Posterior cingulate gyrus (tissue), 11 donors: ENCODE data around the gene PLEKHH1.

Experiments
- DNase-seq, 10 donors: peaks; one replicate each; pipeline versions ENCODE4 v3.0.0 to v3.0.0-alpha.2; 2020 to 2021; ENCODE audit warnings: mixed read lengths in 3 of 10
- intact Hi-C: fragments of 100-400 bp; cut with DNase I; formaldehyde crosslinking; loops from one replicate; pipeline ENCODE4 v1.15.1; 2023

PLEKHH1 gene

GRCh38 chr14:67555518-67556090 lies 22.5 kb downstream of the PLEKHH1 start:
- DNase-seq: peak in 1 of 10 donors; percentile 34
- intact Hi-C loops: no loop called here

- peak in 1 of 10 donors; percentile 4 for DNase-seq
- intact Hi-C loops: no loop called here
Measured at GRCh38 chr14:67556671-67557070, 23.6 kb downstream of the PLEKHH1 start.

GRCh38 chr14:67557118-67557517 lies 24.0 kb downstream of the PLEKHH1 start:
- intact Hi-C loops: no loop called here
- DNase-seq: peak in 1 of 10 donors; percentile 45

GRCh38 chr14:67557656-67558055 lies 24.6 kb downstream of the PLEKHH1 start:
- intact Hi-C loops: no loop called here
- DNase-seq: peak in 1 of 10 donors; percentile 50

- intact Hi-C loops: no loop called here
Measured at GRCh38 chr14:67559639-67560038, 26.5 kb downstream of the PLEKHH1 start.

GRCh38 chr14:67562025-67562775 lies 29.1 kb downstream of the PLEKHH1 start:
- intact Hi-C loops: no loop called here
- peak in 1 of 10 donors; percentile 67 for DNase-seq

More at GRCh38 chr14:67559639-67560038, 26.5 kb downstream of the PLEKHH1 start:
- peak in 1 of 10 donors; percentile 21 for DNase-seq

- intact Hi-C loops: no loop called here
- DNase-seq: peak in 1 of 10 donors; percentile 65
Measured at GRCh38 chr14:67562776-67563150, 29.7 kb downstream of the PLEKHH1 start.

GRCh38 chr14:67564236-67564635 lies 31.1 kb downstream of the PLEKHH1 start:
- DNase-seq: peak in 1 of 10 donors; percentile 8
- intact Hi-C loops: no loop called here

GRCh38 chr14:67566908-67567307 lies 33.8 kb downstream of the PLEKHH1 start:
- peak in 2 of 10 donors; percentile 45 to 82 for DNase-seq
- intact Hi-C loops: no loop called here

- peak in 1 of 10 donors; percentile 73 for DNase-seq
- intact Hi-C loops: no loop called here
Measured at GRCh38 chr14:67567654-67568053, 34.6 kb downstream of the PLEKHH1 start.

GRCh38 chr14:67569011-67569650 lies 36.0 kb downstream of the PLEKHH1 start:
- DNase-seq: peak in 1 of 10 donors; percentile 79
- intact Hi-C loops: no loop called here

GRCh38 chr14:67569651-67570290 lies 36.7 kb downstream of the PLEKHH1 start:
- intact Hi-C loops: loop anchor here (1.0 to 2.0 kb wide), 2 partner anchors 43 to 142 kb away; no protein-coding TSS in a partner anchor
- peak in 1 of 10 donors; percentile 62 for DNase-seq

- peak in 1 of 10 donors; percentile 36 for DNase-seq
- intact Hi-C loops: loop anchor here (1.0 to 2.0 kb wide), 2 partner anchors 44 to 143 kb away; no protein-coding TSS in a partner anchor
Measured at GRCh38 chr14:67570453-67570852, 37.4 kb downstream of the PLEKHH1 start.

GRCh38 chr14:67571275-67571990 lies 38.3 kb downstream of the PLEKHH1 start:
- intact Hi-C loops: loop anchor here (2.0 kb wide), 1 partner anchor 45 kb away; no protein-coding TSS in a partner anchor

GRCh38 chr14:67571991-67572323 lies 38.9 kb downstream of the PLEKHH1 start:
- peak in 2 of 10 donors; percentile 84 to 86 for DNase-seq
- intact Hi-C loops: loop anchor here (2.0 kb wide), 1 partner anchor 45 kb away; no protein-coding TSS in a partner anchor

More at GRCh38 chr14:67571275-67571990, 38.3 kb downstream of the PLEKHH1 start:
- DNase-seq: peak in 9 of 10 donors; percentile 52 to 95 (median 76)

- DNase-seq: peak in 1 of 10 donors; percentile 52
- intact Hi-C loops: no loop called here
Measured at GRCh38 chr14:67572608-67573007, 39.5 kb downstream of the PLEKHH1 start.

- DNase-seq: peak in 1 of 10 donors; percentile 67
- intact Hi-C loops: no loop called here
Measured at GRCh38 chr14:67573228-67574010, 40.3 kb downstream of the PLEKHH1 start.

- intact Hi-C loops: no loop called here
Measured at GRCh38 chr14:67574156-67574555, 41.1 kb downstream of the PLEKHH1 start.

GRCh38 chr14:67574806-67575205 lies 41.7 kb downstream of the PLEKHH1 start:
- peak in 1 of 10 donors; percentile 26 for DNase-seq
- intact Hi-C loops: no loop called here

More at GRCh38 chr14:67574156-67574555, 41.1 kb downstream of the PLEKHH1 start:
- DNase-seq: peak in 1 of 10 donors; percentile 68
